ENCODE measurements around the gene TFB2M.

DNA sequence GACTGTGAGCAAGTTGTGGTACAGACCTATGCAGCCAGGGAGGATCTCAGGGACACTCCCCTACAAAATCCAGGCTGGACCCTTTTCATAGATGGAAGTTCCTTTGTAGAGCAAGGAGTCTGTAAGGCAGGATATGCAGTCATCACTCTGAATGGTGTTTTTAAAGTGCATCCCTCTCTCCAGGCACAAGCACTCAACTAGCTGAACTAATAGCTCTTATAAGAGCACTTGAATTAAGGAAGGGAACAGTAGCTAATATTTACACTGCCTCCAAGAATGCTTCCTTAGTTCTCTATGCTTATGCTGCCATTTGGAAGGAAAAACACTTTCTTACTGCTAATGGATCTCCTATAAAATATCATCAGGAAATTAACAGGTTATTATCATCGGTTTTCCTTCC, 31.9 kb downstream of the TFB2M start:
- TF ChIP-seq, protein P1, sequence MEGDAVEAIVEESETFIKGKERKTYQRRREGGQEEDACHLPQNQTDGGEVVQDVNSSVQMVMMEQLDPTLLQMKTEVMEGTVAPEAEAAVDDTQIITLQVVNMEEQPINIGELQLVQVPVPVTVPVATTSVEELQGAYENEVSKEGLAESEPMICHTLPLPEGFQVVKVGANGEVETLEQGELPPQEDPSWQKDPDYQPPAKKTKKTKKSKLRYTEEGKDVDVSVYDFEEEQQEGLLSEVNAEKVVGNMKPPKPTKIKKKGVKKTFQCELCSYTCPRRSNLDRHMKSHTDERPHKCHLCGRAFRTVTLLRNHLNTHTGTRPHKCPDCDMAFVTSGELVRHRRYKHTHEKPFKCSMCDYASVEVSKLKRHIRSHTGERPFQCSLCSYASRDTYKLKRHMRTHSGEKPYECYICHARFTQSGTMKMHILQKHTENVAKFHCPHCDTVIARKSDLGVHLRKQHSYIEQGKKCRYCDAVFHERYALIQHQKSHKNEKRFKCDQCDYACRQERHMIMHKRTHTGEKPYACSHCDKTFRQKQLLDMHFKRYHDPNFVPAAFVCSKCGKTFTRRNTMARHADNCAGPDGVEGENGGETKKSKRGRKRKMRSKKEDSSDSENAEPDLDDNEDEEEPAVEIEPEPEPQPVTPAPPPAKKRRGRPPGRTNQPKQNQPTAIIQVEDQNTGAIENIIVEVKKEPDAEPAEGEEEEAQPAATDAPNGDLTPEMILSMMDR (IDR thresholded peaks at IDR 0.05) = no peak
- TF ChIP-seq POLR2A (IDR thresholded peaks at IDR 0.05) (no peak), POLR2AphosphoS5 (IDR thresholded peaks at IDR 0.05) (no peak), EP300 (IDR thresholded peaks at IDR 0.05) (no peak)

Data from stomach (tissue), 4 donors.